Suprapubic skin (tissue), 4 donors: ENCODE results near the gene GRIK3.

ENCODE experiments used
- EP300 ChIP-seq: sonication (generic); formaldehyde crosslinking; IDR thresholded peaks from one replicate; pipeline ENCODE4 v1.6.1; 2017; ENCODE audit warnings: antibody characterized with exemption
- POLR2A ChIP-seq, 2 donors: fragments of 450-650 bp; IDR thresholded peaks; one replicate each; pipeline ENCODE4 v1.6.1; 2017; ENCODE audit warnings: antibody characterized with exemption in 2 of 2, mild to moderate bottlenecking in 2 of 2, moderate library complexity in 2 of 2
- POLR2AphosphoS5 ChIP-seq, 3 donors: sonication (generic); formaldehyde crosslinking; IDR thresholded peaks; one replicate each; pipeline ENCODE4 v1.6.1; 2017; ENCODE audit warnings: antibody characterized with exemption in 3 of 3
- TF ChIP-seq, protein P1 (sequence below), 2 donors: fragments of 200-600 bp in 1 of 2; fragments of 450-650 bp in 1 of 2; sonication (generic) in 1 of 2; IDR thresholded peaks; one replicate each; pipeline ENCODE4 v1.5.1; 2016 to 2019; ENCODE audit warnings: antibody characterized with exemption in 2 of 2, mild to moderate bottlenecking in 1 of 2, moderate library complexity in 1 of 2

DNA sequence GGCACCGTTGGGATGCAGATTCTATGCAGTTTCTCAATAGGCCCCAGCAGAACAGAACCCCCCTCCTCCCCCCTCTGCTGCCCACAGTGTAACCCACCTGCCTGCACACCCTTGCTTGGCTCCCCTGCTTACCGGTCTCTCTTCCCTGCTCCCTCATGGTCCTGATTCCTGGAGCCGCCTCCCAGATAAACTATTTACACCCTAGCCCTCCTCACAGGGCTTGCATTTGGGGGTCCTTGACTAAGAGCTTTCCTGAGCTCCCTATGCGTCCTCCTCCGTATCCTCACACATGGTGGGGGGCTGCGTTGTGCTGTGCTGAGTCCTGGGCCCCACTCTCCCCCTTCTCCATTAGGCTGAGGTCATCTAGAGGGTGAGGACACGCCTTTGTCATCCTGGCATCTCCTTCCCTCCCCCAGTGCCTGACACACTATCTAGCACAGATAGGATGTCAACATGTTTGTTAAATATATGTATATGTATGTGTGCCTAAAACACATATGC lies 121.9 kb downstream of the GRIK3 start:
- TF ChIP-seq, protein P1, sequence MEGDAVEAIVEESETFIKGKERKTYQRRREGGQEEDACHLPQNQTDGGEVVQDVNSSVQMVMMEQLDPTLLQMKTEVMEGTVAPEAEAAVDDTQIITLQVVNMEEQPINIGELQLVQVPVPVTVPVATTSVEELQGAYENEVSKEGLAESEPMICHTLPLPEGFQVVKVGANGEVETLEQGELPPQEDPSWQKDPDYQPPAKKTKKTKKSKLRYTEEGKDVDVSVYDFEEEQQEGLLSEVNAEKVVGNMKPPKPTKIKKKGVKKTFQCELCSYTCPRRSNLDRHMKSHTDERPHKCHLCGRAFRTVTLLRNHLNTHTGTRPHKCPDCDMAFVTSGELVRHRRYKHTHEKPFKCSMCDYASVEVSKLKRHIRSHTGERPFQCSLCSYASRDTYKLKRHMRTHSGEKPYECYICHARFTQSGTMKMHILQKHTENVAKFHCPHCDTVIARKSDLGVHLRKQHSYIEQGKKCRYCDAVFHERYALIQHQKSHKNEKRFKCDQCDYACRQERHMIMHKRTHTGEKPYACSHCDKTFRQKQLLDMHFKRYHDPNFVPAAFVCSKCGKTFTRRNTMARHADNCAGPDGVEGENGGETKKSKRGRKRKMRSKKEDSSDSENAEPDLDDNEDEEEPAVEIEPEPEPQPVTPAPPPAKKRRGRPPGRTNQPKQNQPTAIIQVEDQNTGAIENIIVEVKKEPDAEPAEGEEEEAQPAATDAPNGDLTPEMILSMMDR (IDR thresholded peaks at IDR 0.05): no peak
- TF ChIP-seq POLR2AphosphoS5 (IDR thresholded peaks at IDR 0.05) (no peak), EP300 (no peak), POLR2A (IDR thresholded peaks at IDR 0.05) (no peak)
